HepG2 (cell line): ENCODE data around the gene CBFA2T2. TPM values are rescaled to one million over a fixed set of nuclear protein-coding genes. Genes with fewer than 3 reads are reported as not detected.

ENCODE experiments used
- EED ChIP-seq: sonication (generic); formaldehyde crosslinking; IDR thresholded peaks from 2 replicates; pipeline ENCODE4 v1.5.0; 2020; ENCODE audit warnings: mild to moderate bottlenecking, missing genetic modification reagents
- FOSL2 ChIP-seq: sonication (generic); formaldehyde crosslinking; IDR thresholded peaks from 2 replicates; pipeline ENCODE4 v1.4.0; 2020; ENCODE audit warnings: missing genetic modification reagents
- HNF4A ChIP-seq: sonication (generic); formaldehyde crosslinking; IDR thresholded peaks from 2 replicates; pipeline ENCODE4 v1.4.0; 2020; ENCODE audit warnings: missing genetic modification reagents
- HOMEZ ChIP-seq: IDR thresholded peaks from 2 replicates; pipeline ENCODE4 v1.6.1; 2016; ENCODE audit warnings: low read depth
- PHB2 ChIP-seq: fragments of 450-650 bp; IDR thresholded peaks from 2 replicates; pipeline ENCODE4 v1.6.1; 2018; ENCODE audit not compliant: partially characterized antibody
- POLR2A ChIP-seq, 2 experiments: IDR thresholded peaks; 2 replicates each; pipeline ENCODE4 v1.6.1; 2011; ENCODE audit warnings: low read depth in 2 of 2, low read length in 2 of 2, mild to moderate bottlenecking in 1 of 2, moderate library complexity in 1 of 2; ENCODE audit not compliant: insufficient read depth in 1 of 2
- SATB2 ChIP-seq: sonication (generic); formaldehyde crosslinking; IDR thresholded peaks from 2 replicates; pipeline ENCODE4 v1.5.0; 2020; ENCODE audit warnings: missing genetic modification reagents
- SKI ChIP-seq: fragments of 450-650 bp; IDR thresholded peaks from one replicate; pipeline ENCODE4 v1.6.1; 2018; ENCODE audit warnings: mild to moderate bottlenecking; ENCODE audit not compliant: partially characterized antibody
- SP4 ChIP-seq: sonication (generic); formaldehyde crosslinking; IDR thresholded peaks from 2 replicates; pipeline ENCODE4 v1.8.1; 2023; ENCODE audit warnings: mild to moderate bottlenecking, missing genetic modification reagents
- SYNCRIP ChIP-seq: fragments of 200-400 bp; formaldehyde crosslinking; IDR thresholded peaks from 2 replicates; pipeline ENCODE4 v1.6.1; 2018; ENCODE audit warnings: mild to moderate bottlenecking, low read depth, low read length; ENCODE audit not compliant: insufficient read depth
- TMF1 ChIP-seq: sonication (generic); formaldehyde crosslinking; IDR thresholded peaks from 2 replicates; pipeline ENCODE4 v1.8.1; 2022; ENCODE audit warnings: low read depth, missing genetic modification reagents
- YEATS4 ChIP-seq: sonication (generic); formaldehyde crosslinking; IDR thresholded peaks from 2 replicates; pipeline ENCODE4 v1.4.0; 2020; ENCODE audit warnings: missing genetic modification reagents, borderline replicate concordance
- ZMYM4 ChIP-seq: sonication (generic); formaldehyde crosslinking; IDR thresholded peaks from 2 replicates; pipeline ENCODE4 v1.8.1; 2023; ENCODE audit warnings: mild to moderate bottlenecking, missing genetic modification reagents
- ZNF331 ChIP-seq: sonication (generic); formaldehyde crosslinking; IDR thresholded peaks from 2 replicates; pipeline ENCODE4 v1.4.0; 2020; ENCODE audit warnings: missing genetic modification reagents
- ZNF451 ChIP-seq: sonication (generic); formaldehyde crosslinking; IDR thresholded peaks from 2 replicates; pipeline ENCODE4 v1.5.0; 2020; ENCODE audit warnings: mild to moderate bottlenecking, missing genetic modification reagents
- ZNF563 ChIP-seq: sonication (generic); formaldehyde crosslinking; IDR thresholded peaks from 2 replicates; pipeline ENCODE4 v1.8.0; 2022; ENCODE audit warnings: mild to moderate bottlenecking, moderate library complexity, missing genetic modification reagents
- ZNF788 ChIP-seq: sonication (generic); formaldehyde crosslinking; IDR thresholded peaks from 2 replicates; pipeline ENCODE4 v1.5.0; 2020; ENCODE audit warnings: mild to moderate bottlenecking, missing genetic modification reagents, borderline replicate concordance
- polyA plus RNA-seq, 8 experiments: library from polyadenylated mRNA; depleted of rRNA in 3 of 8; stranded (reverse) in 7 of 8; unstranded in 1 of 8; fragments of >200 nt; fragmentation: Illumina TruSeq in 4 of 8; extraction: Trizol in 4 of 8; gene quantifications; 2 replicates each; pipeline versions ENCODE4 v1.2.1 to v1.2.3, GENCODE V29; 2011 to 2016; ENCODE audit warnings: low read depth in 4 of 8, missing spikeins in 1 of 8, mixed read lengths in 1 of 8; ENCODE audit not compliant: insufficient read depth in 1 of 8
- total RNA-seq, 5 experiments: library from RNA; depleted of rRNA; stranded (reverse); fragments of >200 nt; fragmentation: Illumina TruSeq; extraction: Trizol; gene quantifications; 2 replicates each; pipeline ENCODE4 v1.2.3, GENCODE V29; 2016; ENCODE audit warnings: low read depth in 1 of 5
- TF ChIP-seq, protein P1 (sequence below): sonication (generic); formaldehyde crosslinking; IDR thresholded peaks from 2 replicates; pipeline ENCODE4 v1.4.0; 2020; ENCODE audit warnings: missing genetic modification reagents
- TF ChIP-seq, protein P2 (sequence below): sonication (generic); formaldehyde crosslinking; IDR thresholded peaks from 2 replicates; pipeline ENCODE4 v1.4.0; 2020; ENCODE audit warnings: missing genetic modification reagents, mild to moderate bottlenecking, borderline replicate concordance

The CBFA2T2 gene
- total and polyA plus RNA-seq, 2 of the 13 experiments (the other 11 are each of a cell fraction or from before 2014, with no cell fraction given): 6.3 to 21.2 TPM

DNA sequence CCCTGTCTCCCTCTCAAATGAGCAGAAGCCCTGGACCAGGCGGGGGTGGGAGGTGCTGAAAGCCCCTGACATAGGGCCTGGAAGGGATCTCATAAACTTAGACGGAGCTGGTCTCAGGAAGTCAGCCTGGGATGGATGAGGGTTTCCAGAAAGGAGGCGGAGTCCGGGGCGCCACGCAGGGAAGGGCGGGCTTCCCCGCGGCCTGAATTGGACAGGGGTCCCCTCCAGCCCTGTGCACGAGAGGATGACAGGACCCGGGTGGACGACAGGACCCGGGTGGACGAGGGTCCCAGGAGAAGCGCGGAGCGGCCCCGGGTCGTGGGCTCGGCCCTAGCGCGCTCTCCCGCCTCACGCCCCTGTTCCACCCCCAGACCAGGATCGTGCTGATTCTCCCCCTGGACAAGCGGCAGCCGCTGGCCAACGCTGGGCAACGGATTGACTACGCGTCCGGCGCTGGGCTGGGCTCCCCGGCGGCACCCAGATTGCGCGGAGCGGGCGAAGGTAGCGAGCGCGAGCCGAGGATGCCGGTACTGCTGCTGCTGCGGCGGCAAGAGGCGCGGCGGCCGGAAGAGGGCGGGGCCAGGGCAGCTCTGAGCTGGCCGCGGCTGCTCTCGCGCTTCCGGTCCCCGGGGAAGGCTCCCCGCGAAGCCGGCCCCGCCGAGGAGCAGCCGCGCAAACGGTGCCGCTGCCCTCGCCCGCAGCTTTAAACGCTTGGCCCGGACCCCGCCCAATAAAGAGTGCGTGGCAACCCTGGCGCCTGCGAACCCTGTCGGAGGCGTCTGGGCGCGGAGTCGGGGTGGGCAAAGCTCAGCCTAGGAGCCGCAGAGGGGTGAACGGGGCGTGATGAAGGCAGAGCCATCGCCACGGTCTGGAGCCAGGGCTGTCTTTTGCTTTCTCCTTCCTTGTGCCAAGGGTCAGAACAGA is 173.5 kb downstream of the CBFA2T2 start (continued):
- TF ChIP-seq, protein P1, sequence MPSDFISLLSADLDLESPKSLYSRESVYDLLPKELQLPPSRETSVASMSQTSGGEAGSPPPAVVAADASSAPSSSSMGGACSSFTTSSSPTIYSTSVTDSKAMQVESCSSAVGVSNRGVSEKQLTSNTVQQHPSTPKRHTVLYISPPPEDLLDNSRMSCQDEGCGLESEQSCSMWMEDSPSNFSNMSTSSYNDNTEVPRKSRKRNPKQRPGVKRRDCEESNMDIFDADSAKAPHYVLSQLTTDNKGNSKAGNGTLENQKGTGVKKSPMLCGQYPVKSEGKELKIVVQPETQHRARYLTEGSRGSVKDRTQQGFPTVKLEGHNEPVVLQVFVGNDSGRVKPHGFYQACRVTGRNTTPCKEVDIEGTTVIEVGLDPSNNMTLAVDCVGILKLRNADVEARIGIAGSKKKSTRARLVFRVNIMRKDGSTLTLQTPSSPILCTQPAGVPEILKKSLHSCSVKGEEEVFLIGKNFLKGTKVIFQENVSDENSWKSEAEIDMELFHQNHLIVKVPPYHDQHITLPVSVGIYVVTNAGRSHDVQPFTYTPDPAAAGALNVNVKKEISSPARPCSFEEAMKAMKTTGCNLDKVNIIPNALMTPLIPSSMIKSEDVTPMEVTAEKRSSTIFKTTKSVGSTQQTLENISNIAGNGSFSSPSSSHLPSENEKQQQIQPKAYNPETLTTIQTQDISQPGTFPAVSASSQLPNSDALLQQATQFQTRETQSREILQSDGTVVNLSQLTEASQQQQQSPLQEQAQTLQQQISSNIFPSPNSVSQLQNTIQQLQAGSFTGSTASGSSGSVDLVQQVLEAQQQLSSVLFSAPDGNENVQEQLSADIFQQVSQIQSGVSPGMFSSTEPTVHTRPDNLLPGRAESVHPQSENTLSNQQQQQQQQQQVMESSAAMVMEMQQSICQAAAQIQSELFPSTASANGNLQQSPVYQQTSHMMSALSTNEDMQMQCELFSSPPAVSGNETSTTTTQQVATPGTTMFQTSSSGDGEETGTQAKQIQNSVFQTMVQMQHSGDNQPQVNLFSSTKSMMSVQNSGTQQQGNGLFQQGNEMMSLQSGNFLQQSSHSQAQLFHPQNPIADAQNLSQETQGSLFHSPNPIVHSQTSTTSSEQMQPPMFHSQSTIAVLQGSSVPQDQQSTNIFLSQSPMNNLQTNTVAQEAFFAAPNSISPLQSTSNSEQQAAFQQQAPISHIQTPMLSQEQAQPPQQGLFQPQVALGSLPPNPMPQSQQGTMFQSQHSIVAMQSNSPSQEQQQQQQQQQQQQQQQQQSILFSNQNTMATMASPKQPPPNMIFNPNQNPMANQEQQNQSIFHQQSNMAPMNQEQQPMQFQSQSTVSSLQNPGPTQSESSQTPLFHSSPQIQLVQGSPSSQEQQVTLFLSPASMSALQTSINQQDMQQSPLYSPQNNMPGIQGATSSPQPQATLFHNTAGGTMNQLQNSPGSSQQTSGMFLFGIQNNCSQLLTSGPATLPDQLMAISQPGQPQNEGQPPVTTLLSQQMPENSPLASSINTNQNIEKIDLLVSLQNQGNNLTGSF: peak; percentile 72; the same call in 1 of the 2 replicates
- TF ChIP-seq ZMYM4 (CRISPR knock-in tag): peak; percentile 60; the same call in 1 of the 2 replicates
- TF ChIP-seq POLR2A (IDR thresholded peaks at IDR 0.05; ENCODE audit: insufficient read depth in 1 of 2, low read depth in 2 of 2, low read length in 2 of 2): peak; percentile 65 to 91; a peak in 3 of 4 replicates
- TF ChIP-seq SKI: peak; percentile 46
- peak; percentile 98 for TF ChIP-seq TMF1 (CRISPR knock-in tag)
- peak; percentile 97 for TF ChIP-seq ZNF788 (CRISPR knock-in tag)
- peak; percentile 92 for TF ChIP-seq ZNF331
- TF ChIP-seq, protein P2, sequence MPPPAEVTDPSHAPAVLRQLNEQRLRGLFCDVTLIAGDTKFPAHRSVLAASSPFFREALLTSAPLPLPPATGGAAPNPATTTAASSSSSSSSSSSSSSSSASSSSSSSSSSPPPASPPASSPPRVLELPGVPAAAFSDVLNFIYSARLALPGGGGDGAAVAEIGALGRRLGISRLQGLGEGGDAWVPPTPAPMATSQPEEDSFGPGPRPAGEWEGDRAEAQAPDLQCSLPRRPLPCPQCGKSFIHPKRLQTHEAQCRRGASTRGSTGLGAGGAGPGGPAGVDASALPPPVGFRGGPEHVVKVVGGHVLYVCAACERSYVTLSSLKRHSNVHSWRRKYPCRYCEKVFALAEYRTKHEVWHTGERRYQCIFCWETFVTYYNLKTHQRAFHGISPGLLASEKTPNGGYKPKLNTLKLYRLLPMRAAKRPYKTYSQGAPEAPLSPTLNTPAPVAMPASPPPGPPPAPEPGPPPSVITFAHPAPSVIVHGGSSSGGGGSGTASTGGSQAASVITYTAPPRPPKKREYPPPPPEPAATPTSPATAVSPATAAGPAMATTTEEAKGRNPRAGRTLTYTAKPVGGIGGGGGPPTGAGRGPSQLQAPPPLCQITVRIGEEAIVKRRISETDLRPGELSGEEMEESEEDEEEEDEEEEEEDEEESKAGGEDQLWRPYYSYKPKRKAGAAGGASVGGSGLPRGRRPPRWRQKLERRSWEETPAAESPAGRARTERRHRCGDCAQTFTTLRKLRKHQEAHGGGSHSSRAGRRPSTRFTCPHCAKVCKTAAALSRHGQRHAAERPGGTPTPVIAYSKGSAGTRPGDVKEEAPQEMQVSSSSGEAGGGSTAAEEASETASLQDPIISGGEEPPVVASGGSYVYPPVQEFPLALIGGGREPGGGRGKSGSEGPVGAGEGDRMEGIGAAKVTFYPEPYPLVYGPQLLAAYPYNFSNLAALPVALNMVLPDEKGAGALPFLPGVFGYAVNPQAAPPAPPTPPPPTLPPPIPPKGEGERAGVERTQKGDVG (CRISPR knock-in tag): no peak
- no peak for TF ChIP-seq HOMEZ (CRISPR knock-in tag)
- TF ChIP-seq ZNF563: peak; percentile 94
- TF ChIP-seq HNF4A (CRISPR knock-in tag): peak; percentile 26; the same call in 1 of the 2 replicates
- TF ChIP-seq SATB2 (CRISPR knock-in tag): no peak
- peak; percentile 76 for TF ChIP-seq YEATS4
- TF ChIP-seq SYNCRIP: no peak
- peak; percentile 97 for TF ChIP-seq SP4 (CRISPR knock-in tag)
- peak; percentile 96 for TF ChIP-seq ZNF451 (CRISPR knock-in tag)
- TF ChIP-seq PHB2: no peak
- TF ChIP-seq EED: peak; percentile 98
- peak; percentile 41 for TF ChIP-seq FOSL2 (CRISPR knock-in tag)
